ENCODE results near the gene GABRD.

DNA sequence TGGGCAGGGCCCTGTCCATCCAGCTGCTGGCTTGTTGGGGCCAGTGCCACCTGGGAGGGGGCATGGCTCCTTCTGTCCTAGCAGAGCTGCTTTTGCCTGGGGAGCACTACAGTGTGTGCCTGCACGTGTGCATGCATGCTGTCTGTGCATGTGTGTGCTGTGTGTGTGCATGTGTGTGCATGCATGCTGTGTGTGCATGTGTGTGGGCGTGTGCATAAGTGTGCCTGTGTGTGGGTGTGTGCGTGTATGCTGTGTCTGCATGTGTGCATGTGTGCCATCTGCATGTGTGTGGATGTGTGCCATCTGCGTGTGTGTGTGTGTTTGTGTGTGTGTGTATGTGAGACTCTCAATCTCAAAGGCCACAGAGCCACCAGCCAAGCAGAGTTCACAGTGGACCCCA is 22.7 kb downstream of the GABRD start:
- TF ChIP-seq CTCF (IDR thresholded peaks at IDR 0.05; ENCODE audit: borderline replicate concordance, extremely low read depth, low read length, poor library complexity, severe bottlenecking) = no peak
- no peak for TF ChIP-seq EZH2 (IDR thresholded peaks at IDR 0.05; ENCODE audit: borderline replicate concordance, low read depth, low read length, severe bottlenecking)
